ENCODE measurements around the gene PIGS. TPM values are rescaled to one million over a fixed set of nuclear protein-coding genes. Genes with fewer than 3 reads are reported as not detected.

Gene PIGS
- total and polyA plus RNA-seq, 2 donors (not counting 3 experiments of a cell fraction or from before 2014, with no cell fraction given): 71.3 to 110 TPM

GRCh38 chr17:28616281-28616680, 45.0 kb upstream of the PIGS start:
- CTCF ChIA-PET: interaction anchor here (1.3 to 2.6 kb wide), 2 partner anchors 29 to 31 kb away, joined by 4 to 5 read pairs; partner anchors contain the start of gene BLTP2
- intact Hi-C loops (cut with micrococcal nuclease): no loop called here
- POLR2A ChIA-PET: no interaction called here
- Histone ChIP-seq H3K9me1 (replicated peaks; ENCODE audit: control insufficient read depth, extremely low read depth, insufficient read depth, low read length) (no peaks in the 10 kb centered on the region), H3K4me1 (ENCODE audit: control insufficient read depth, extremely low read depth, insufficient read depth, low read length) (peaks cover 7% of the 10 kb centered on the region), H3K79me2 (ENCODE audit: control insufficient read depth, insufficient read depth, low read length) (no peaks in the 10 kb centered on the region), H3K27me3 (ENCODE audit: control insufficient read depth in 2 of 2, insufficient read depth in 2 of 2, low read length in 2 of 2) (no peaks in the 10 kb centered on the region), H3K4me2 (ENCODE audit: insufficient read depth, low read length) (no peak overlapping the region), H2AFZ (ENCODE audit: low read depth, low read length) (no peak overlapping the region), H3K9ac (replicated peaks; ENCODE audit: extremely low read depth, insufficient read depth, low read length) (no peak overlapping the region), H4K20me1 (replicated peaks; ENCODE audit: control insufficient read depth, extremely low read depth, insufficient read depth, low read length) (no peaks in the 10 kb centered on the region), H3K4me3 (replicated peaks in 1 of 3; ENCODE audit: insufficient read depth in 1 of 3, low read depth in 1 of 3, low read length in 3 of 3) (no peak overlapping the region), H3K27ac (ENCODE audit: insufficient read depth, low read depth, low read length) (no peak overlapping the region), H3K36me3 (ENCODE audit: control insufficient read depth in 2 of 2, extremely low read depth in 1 of 2, insufficient read depth in 2 of 2, low read length in 2 of 2) (peaks cover 38 to 50% of the 10 kb centered on the region in 2 experiments), H3K9me3 (replicated peaks; ENCODE audit: control insufficient read depth, insufficient read depth, low read length) (no peaks in the 10 kb centered on the region)
- BruUV-seq (replicated peaks): no TSS peak
- DNase-seq (ENCODE audit: low read depth, low spot score): no peak
- dilution Hi-C loops (cut with MboI; ENCODE audit: extremely low pct_ligation_motif_present, low sequenced_read_pairs): no loop called here
- no peak for FAIRE-seq
- TF ChIP-seq JUN (IDR thresholded peaks at IDR 0.05; ENCODE audit: borderline replicate concordance, insufficient read depth, insufficient read length, low read depth) (no peak), FOS (IDR thresholded peaks at IDR 0.05; ENCODE audit: borderline replicate concordance, insufficient read depth, low read length) (no peak), POLR2A (IDR thresholded peaks at IDR 0.05; ENCODE audit: low read depth, low read length) (no peak), MAX (IDR thresholded peaks at IDR 0.05; ENCODE audit: insufficient read depth, insufficient read length) (no peak), MYC (IDR thresholded peaks at IDR 0.05; ENCODE audit: low read depth, low read length) (no peak), EZH2 (IDR thresholded peaks at IDR 0.05; ENCODE audit: borderline replicate concordance, low read depth, low read length, severe bottlenecking) (no peak), CTCF (IDR thresholded peaks at IDR 0.05; ENCODE audit: extremely low read depth in 1 of 2, insufficient read depth in 1 of 2, low read depth in 1 of 2, low read length in 2 of 2) (no peak), POLR2AphosphoS5 (IDR thresholded peaks at IDR 0.05; ENCODE audit: insufficient read depth, low read depth, low read length) (no peak), GATA2 (IDR thresholded peaks at IDR 0.05; ENCODE audit: insufficient read depth, insufficient read length, low read depth, low read length) (no peak)

Measured in endothelial cell of umbilical vein (primary cell).